ENCODE measurements around the gene PGM5. TPM values are rescaled to one million over a fixed set of nuclear protein-coding genes. Genes with fewer than 3 reads are reported as not detected.

Gene PGM5
- total RNA-seq, 4 donors from 2014 or later: 13.3 to 44.0 (median 29.9) TPM

DNA sequence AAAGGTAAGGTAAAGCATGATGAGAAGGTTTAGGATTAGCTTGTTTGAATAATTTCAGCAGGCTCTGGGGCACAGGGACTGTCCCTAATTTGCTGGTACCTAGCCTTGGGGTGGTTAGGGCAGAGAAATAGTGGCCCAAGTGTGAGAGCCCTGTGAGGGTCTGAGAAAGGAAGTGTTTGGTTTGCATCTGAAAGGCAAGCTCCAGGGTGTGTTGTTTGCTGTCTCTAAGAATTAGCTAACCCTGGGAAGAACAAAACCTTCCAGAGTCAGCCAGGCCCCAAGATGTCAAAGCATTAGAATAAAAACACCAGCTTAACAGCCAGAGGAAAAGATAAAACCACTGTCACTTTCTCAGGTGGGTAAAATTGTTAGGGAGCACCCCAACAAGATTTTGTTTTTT is 153.3 kb downstream of the PGM5 start:
- DNase-seq (no peak), ATAC-seq (no peak)
- TF ChIP-seq POLR2A (IDR thresholded peaks at IDR 0.05): no peak
- TF ChIP-seq, protein P1, sequence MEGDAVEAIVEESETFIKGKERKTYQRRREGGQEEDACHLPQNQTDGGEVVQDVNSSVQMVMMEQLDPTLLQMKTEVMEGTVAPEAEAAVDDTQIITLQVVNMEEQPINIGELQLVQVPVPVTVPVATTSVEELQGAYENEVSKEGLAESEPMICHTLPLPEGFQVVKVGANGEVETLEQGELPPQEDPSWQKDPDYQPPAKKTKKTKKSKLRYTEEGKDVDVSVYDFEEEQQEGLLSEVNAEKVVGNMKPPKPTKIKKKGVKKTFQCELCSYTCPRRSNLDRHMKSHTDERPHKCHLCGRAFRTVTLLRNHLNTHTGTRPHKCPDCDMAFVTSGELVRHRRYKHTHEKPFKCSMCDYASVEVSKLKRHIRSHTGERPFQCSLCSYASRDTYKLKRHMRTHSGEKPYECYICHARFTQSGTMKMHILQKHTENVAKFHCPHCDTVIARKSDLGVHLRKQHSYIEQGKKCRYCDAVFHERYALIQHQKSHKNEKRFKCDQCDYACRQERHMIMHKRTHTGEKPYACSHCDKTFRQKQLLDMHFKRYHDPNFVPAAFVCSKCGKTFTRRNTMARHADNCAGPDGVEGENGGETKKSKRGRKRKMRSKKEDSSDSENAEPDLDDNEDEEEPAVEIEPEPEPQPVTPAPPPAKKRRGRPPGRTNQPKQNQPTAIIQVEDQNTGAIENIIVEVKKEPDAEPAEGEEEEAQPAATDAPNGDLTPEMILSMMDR (IDR thresholded peaks at IDR 0.05 in 4 of 5, conservative IDR thresholded peaks at IDR 0.05 in 1 of 5): no peak
- peaks cover 14 to 15% of the 10 kb centered on the region in 2 donors for H3K4me1 ChIP-seq
- in situ Hi-C loops (cut with MboI; ENCODE audit: low sequenced_read_pairs in 4 of 4): loop anchor here in 2 of 4 donors (10.0 kb wide), 1 partner anchor 55 kb away; no protein-coding TSS in a partner anchor
- intact Hi-C loops (cut with DNase I; ENCODE audit: low total_unique reads): loop anchor here (10.0 kb wide), 1 partner anchor 815 kb away; the partner anchor contains the start of gene ENTREP1
- peak overlapping the region in 2 of 4 donors; percentile 8 to 15 for H3K27ac ChIP-seq
- H3K9me3 ChIP-seq: no peaks in the 10 kb centered on the region
- no peaks in the 10 kb centered on the region for H3K36me3 ChIP-seq
- H3K4me3 ChIP-seq: no peak overlapping the region
- H3K27me3 ChIP-seq: no peaks in the 10 kb centered on the region

DNA sequence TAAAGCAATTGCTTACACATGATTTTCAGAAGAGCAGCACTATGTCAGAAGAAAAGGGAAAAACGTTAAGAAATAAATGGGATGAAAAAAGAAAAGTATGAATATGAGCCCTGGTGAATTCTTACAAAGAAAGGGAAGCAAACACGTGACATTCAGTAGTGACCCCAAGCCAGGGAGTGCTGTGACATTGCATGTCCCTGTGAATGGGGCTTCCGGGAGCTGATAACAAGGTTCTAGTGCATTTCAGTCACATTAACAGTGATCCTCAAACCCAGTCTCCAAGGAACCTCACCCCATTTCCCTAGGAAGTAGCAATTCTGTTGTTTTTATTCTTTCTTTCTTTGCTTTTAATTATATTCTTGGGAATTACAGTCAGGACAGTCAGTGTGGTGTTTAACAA is 157.0 kb downstream of the PGM5 start:
- no peaks in the 10 kb centered on the region for H3K27me3 ChIP-seq
- no peak overlapping the region for H3K4me3 ChIP-seq
- intact Hi-C loops (cut with DNase I; ENCODE audit: low total_unique reads) (loop anchor here (10.0 kb wide), 1 partner anchor 811 kb away; the partner anchor contains the start of gene ENTREP1), in situ Hi-C loops (cut with MboI; ENCODE audit: low sequenced_read_pairs in 4 of 4) (no loop called here)
- peaks cover 17 to 20% of the 10 kb centered on the region in 2 donors for H3K4me1 ChIP-seq
- H3K27ac ChIP-seq: peak overlapping the region in 1 of 4 donors; percentile 30
- ATAC-seq (no peak), DNase-seq (no peak)
- no peaks in the 10 kb centered on the region for H3K9me3 ChIP-seq
- no peak for TF ChIP-seq POLR2A (IDR thresholded peaks at IDR 0.05)
- TF ChIP-seq, protein P1 (IDR thresholded peaks at IDR 0.05 in 4 of 5, conservative IDR thresholded peaks at IDR 0.05 in 1 of 5): no peak
- no peaks in the 10 kb centered on the region for H3K36me3 ChIP-seq

DNA sequence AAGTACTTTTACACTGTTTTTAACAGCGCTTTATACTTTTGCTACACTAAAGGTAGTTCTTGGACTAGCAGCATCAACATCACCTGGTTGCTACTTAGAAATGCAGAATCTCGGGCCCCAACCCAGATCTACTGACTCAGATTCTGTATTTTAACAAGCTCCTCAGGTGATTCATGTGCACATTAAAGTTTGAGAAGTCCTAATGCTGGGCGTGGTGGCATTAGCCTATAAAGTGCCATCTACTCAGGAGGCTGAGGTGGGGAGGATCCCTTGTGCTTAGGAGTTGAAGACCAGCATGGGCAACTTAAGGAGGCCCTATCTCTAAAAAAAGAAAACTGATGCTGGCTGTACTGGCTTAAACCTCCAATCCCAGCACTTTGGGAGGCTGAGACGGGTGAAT is 157.6 kb downstream of the PGM5 start:
- in situ Hi-C loops (cut with MboI; ENCODE audit: low sequenced_read_pairs in 4 of 4): no loop called here
- Histone ChIP-seq H3K9me3 (no peaks in the 10 kb centered on the region), H3K36me3 (no peaks in the 10 kb centered on the region), H3K27me3 (no peaks in the 10 kb centered on the region), H3K4me1 (peaks cover 17 to 20% of the 10 kb centered on the region in 2 donors), H3K27ac (peak overlapping the region in 3 of 4 donors; percentile 84 to 88 (median 86)), H3K4me3 (no peak overlapping the region)
- no peak for TF ChIP-seq POLR2A (IDR thresholded peaks at IDR 0.05)
- TF ChIP-seq, protein P1 (IDR thresholded peaks at IDR 0.05 in 4 of 5, conservative IDR thresholded peaks at IDR 0.05 in 1 of 5): no peak
- DNase-seq (no peak), ATAC-seq (no peak)
- intact Hi-C loops (cut with DNase I; ENCODE audit: low total_unique reads): loop anchor here (10.0 kb wide), 1 partner anchor 811 kb away; the partner anchor contains the start of gene ENTREP1

DNA sequence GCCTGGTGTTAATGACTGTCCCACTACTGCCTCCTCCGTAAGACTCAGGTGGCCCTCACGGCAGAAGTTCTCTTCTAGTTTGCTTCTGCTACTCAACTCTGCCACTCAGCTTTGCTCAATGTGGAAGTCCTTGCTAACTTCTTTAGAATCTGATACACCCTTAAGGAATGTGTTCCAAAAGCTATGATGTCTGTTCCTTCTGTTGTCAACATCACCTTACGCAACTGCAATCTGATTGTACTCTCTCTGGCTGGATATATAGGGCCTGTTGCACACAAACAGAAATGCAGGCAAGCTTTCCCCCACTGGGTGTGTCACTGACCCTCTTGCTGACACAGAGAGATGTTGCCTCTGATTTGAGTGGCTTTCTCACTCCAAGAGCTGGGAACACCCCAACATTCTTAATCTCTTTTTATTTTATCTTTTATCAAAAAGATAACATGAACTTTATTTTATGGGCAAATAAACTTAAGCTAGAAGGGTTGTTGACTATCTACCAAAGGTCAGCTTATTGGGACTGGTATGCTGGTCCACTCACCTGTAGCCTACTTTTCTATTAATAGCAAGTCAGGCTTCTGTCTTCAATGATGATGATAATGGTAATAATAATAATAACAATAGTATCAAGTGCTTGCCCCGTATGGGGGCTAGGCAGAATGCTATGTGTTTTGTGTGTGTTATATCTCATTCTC is 159.1 kb downstream of the PGM5 start:
- DNase-seq (peak; percentile 62 to 77), ATAC-seq (peak; percentile 99 to 100)
- Histone ChIP-seq H3K36me3 (no peaks in the 10 kb centered on the region), H3K4me3 (no peak overlapping the region), H3K4me1 (peaks cover 17 to 20% of the 10 kb centered on the region in 2 donors), H3K27ac (peak overlapping the region; percentile 79 to 88 (median 85)), H3K9me3 (no peaks in the 10 kb centered on the region), H3K27me3 (no peaks in the 10 kb centered on the region)
- peak in 1 of 2 donors; percentile 69 for TF ChIP-seq POLR2A (IDR thresholded peaks at IDR 0.05)
- TF ChIP-seq, protein P1 (IDR thresholded peaks at IDR 0.05 in 4 of 5, conservative IDR thresholded peaks at IDR 0.05 in 1 of 5): no peak
- in situ Hi-C loops (cut with MboI; ENCODE audit: low sequenced_read_pairs in 4 of 4) (no loop called here), intact Hi-C loops (cut with DNase I; ENCODE audit: low total_unique reads) (loop anchor here (10.0 kb wide), 1 partner anchor 809 kb away; the partner anchor contains the start of gene ENTREP1)

Measured in gastrocnemius medialis (tissue), 4 donors.